ENCODE results near the gene FAM43A.

FAM43A gene

GRCh38 chr3:194713299-194714136 is 27.8 kb downstream of the FAM43A start:
- no peak for DNase-seq

DNA sequence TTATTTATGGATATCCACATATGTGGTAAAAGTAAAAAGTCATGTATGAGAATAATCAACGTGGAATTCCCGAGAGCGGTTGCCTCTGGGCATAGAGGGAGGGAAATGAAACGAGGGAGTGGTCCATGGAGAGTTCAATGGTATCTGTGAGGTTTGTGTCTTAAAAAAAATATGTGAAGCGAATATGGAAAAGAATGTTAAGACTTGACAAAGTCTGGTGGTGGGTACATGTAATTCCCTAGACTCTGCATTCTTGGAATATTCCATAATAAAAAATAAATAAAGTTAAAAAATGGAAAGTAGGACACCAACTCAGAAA is 28.4 kb downstream of the FAM43A start:
- DNase-seq: no peak

GRCh38 chr3:194714564-194714963 is 28.9 kb downstream of the FAM43A start:
- no peak for DNase-seq

GRCh38 chr3:194715022-194715800 is 29.5 kb downstream of the FAM43A start:
- DNase-seq: no peak

DNA sequence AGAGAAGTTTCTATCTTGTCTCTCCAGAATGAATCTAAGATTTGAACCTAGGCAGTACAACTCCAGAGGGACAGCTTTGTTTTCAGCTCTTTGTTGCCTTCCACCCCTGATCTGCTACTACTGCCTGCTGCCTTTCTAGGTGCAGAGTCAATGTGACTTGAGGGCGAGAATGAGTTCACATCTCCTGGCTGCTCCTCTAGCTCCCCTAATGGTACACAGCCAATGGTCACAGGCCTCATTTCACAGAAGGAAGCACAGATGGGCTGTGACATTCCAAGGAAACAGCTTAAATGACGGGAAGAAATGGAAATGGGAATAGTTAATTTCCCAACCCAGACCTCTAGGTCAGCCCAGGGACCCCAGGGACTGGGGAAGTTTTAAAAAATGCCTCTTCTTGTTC is 32.4 kb downstream of the FAM43A start:
- no peak for DNase-seq

GRCh38 chr3:194720048-194720447 is 34.4 kb downstream of the FAM43A start:
- DNase-seq: no peak

DNA sequence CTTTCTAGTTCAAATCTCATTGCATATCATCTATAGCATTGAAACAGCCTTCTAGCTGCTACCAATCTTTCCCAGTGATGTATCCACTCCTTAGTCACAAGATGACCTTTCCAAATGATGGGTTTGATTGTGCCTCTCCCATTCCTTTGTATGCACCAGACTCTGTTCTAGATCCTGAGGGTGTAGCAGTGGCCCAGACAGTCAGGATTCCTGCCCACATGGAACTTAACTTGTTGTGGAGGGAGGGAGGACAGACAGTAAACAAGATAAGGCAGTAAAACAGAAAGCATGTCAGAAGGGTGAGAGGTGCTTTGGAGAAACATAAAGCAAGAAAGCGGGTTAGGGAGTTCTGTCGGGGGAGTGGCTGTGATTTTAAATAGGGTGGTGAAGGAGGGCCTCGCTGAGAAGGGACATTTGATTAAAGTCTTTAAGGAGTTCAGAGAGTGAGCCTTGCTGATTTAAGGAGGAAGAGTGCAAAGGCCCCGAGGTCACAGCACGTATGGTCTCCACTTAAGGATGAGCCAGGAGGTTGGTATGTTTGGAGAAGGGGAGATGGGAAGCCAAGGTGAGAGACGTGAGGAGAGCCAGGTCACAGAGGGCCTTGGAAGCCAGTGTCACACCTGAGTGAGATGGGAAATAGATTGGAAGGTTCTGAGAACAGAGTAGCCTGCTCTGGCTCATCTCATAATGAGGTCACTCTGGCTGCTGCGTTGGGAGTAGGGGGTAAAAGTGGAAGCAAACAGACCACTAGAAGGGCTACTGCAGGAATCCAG is 38.3 kb downstream of the FAM43A start:
- no peak for DNase-seq

GRCh38 chr3:194725346-194725745 is 39.7 kb downstream of the FAM43A start:
- no peak for DNase-seq

- DNase-seq: no peak
Measured at GRCh38 chr3:194727435-194728128, 41.9 kb downstream of the FAM43A start.

DNA sequence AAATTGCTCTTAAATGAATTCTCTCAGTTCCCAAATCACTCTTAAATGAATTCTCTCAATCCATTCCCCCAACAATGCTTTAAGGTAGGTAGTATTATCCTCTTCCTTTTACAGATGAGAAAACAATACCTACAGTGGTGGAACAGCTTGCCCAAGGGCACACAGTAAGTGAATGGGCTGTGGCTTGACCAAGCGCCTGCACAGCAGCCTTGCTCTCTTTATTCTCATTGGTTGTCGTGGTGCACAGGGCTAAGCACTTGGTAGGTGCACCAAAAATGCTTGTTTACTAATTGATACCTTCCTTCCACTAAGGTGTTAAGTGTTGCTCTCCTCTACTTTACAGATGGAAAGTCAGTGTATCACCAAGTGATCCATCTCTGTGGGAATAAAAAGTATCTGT is 43.3 kb downstream of the FAM43A start:
- DNase-seq: no peak

DNA sequence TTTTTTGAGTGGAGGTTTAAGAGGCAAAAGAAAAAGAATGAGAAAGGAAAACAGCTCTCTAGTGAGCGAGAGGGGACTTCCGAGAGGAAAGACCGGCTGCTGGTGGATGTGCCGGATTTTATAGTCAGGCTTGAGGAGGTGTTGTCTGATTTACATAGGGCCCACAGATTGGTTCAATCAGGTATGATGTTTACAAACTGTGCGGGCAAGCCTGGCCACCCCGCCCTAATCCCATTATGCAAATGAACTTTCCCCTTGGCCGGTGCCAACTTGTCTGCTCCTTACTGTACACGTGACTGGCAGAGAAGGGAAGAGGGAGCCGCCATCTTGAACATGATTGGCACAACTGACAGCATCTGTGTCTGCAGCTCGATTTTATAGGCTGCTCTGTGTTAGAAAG is 44.7 kb downstream of the FAM43A start:
- DNase-seq: no peak

DNA sequence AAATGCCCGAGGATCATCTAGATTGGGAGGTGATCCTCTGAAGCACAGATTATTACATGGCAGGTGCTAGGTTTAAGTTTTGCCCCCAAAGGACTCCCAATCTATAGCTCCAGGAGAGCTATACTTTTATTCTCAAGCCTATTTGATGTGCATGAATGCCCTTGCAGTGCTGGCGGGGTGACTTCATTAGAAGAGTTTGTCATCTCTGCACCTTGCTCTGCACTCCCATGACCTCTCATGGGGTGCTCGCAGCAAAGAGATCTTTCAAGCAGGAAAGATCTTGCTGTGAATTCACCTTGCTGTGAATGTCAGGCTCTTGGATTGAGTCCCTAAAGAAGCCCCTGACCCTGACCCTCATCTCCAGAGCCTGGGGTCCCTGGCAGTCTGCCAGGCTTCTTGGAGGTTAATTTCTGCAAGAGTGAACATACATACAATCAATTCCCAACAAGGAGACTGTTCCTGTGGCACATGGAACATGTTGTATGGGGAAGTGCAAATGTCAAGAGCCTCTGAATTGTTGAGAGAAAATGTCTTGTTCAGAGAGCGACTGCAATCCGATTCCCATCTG is 45.9 kb downstream of the FAM43A start:
- no peak for DNase-seq

DNA sequence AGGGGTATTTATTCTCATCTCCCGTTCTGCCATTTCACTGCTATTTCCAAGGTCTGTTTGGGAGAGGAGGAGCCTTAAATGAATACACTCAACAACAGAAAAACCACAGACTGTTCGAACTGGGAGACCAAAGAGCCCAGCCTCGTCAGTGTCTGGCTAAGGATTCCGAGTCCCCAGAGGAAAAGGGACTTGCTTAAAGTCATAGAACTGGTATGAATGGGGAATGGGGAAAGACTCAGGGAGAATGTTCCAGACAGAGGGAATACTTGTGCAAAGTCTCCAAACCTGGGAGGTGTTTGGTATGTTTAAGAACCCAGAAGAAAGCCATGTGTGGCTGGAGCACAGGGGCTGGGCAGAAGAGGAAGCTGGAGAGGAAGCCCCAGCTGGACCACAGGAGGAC is 46.9 kb downstream of the FAM43A start:
- DNase-seq: no peak

- DNase-seq: no peak
Measured at GRCh38 chr3:194736277-194736895, 50.7 kb downstream of the FAM43A start.

- no peak for DNase-seq
Measured at GRCh38 chr3:194736896-194737600, 51.4 kb downstream of the FAM43A start.
